ENCODE measurements around the gene SPNS2. TPM values are rescaled to one million over a fixed set of nuclear protein-coding genes. Genes with fewer than 3 reads are reported as not detected.
A peak's percentile ranks its signal among the peaks of the same experiment; 100 is the strongest.

SPNS2 gene
- total RNA-seq, 4 donors from 2014 or later, result 12.4 to 81.0 (median 31.9) TPM

GRCh38 chr17:4507361-4508111 is 8.9 kb downstream of the SPNS2 start:
- peaks cover 0 to 12% (median 0%) of the 10 kb centered on the region in 4 donors for H3K4me1 ChIP-seq
- no peak for DNase-seq
- no peaks in the 10 kb centered on the region for H3K9me3 ChIP-seq
- no peak overlapping the region for H3K4me3 ChIP-seq
- H3K27ac ChIP-seq, result peak overlapping the region in 1 of 4 donors; percentile 25
- no peaks in the 10 kb centered on the region for H3K36me3 ChIP-seq
- TF ChIP-seq CTCF (IDR thresholded peaks at IDR 0.05), result no peak
- TF ChIP-seq POLR2A (IDR thresholded peaks at IDR 0.05), result no peak
- H3K27me3 ChIP-seq, result no peaks in the 10 kb centered on the region

GRCh38 chr17:4508207-4508606 is 9.5 kb downstream of the SPNS2 start:
- Histone ChIP-seq H3K4me1 (peaks cover 0 to 12% (median 0%) of the 10 kb centered on the region in 4 donors), H3K27ac (peak overlapping the region in 1 of 4 donors; percentile 49), H3K36me3 (no peaks in the 10 kb centered on the region), H3K27me3 (no peaks in the 10 kb centered on the region), H3K4me3 (no peak overlapping the region), H3K9me3 (no peaks in the 10 kb centered on the region)
- no peak for DNase-seq
- TF ChIP-seq POLR2A (IDR thresholded peaks at IDR 0.05) (no peak), CTCF (IDR thresholded peaks at IDR 0.05) (no peak)

GRCh38 chr17:4509401-4509800 is 10.7 kb downstream of the SPNS2 start:
- Histone ChIP-seq H3K36me3 (no peaks in the 10 kb centered on the region), H3K27me3 (no peaks in the 10 kb centered on the region), H3K4me1 (peaks cover 0 to 12% (median 0%) of the 10 kb centered on the region in 4 donors), H3K4me3 (no peak overlapping the region), H3K9me3 (no peaks in the 10 kb centered on the region), H3K27ac (peak overlapping the region in 3 of 4 donors; percentile 32 to 49 (median 42))
- no peak for DNase-seq
- peak in 1 of 6 experiments; percentile 17 for TF ChIP-seq CTCF (IDR thresholded peaks at IDR 0.05)
- TF ChIP-seq POLR2A (IDR thresholded peaks at IDR 0.05), result no peak

GRCh38 chr17:4509923-4510617 is 11.4 kb downstream of the SPNS2 start:
- Histone ChIP-seq H3K4me3 (no peak overlapping the region), H3K27ac (peak overlapping the region in 3 of 4 donors; percentile 30 to 42 (median 32)), H3K36me3 (no peaks in the 10 kb centered on the region), H3K9me3 (no peaks in the 10 kb centered on the region), H3K27me3 (no peaks in the 10 kb centered on the region), H3K4me1 (peaks cover 0 to 12% (median 0%) of the 10 kb centered on the region in 4 donors)
- DNase-seq, result no peak
- no peak for TF ChIP-seq POLR2A (IDR thresholded peaks at IDR 0.05)
- no peak for TF ChIP-seq CTCF (IDR thresholded peaks at IDR 0.05)

GRCh38 chr17:4510618-4510941 is 11.9 kb downstream of the SPNS2 start:
- Histone ChIP-seq H3K27ac (peak overlapping the region in 1 of 4 donors; percentile 42), H3K36me3 (no peaks in the 10 kb centered on the region), H3K27me3 (no peaks in the 10 kb centered on the region), H3K4me3 (no peak overlapping the region), H3K9me3 (no peaks in the 10 kb centered on the region), H3K4me1 (peaks cover 0 to 12% (median 0%) of the 10 kb centered on the region in 4 donors)
- no peak for TF ChIP-seq POLR2A (IDR thresholded peaks at IDR 0.05)
- TF ChIP-seq CTCF (IDR thresholded peaks at IDR 0.05), result no peak
- no peak for DNase-seq

Measured in Peyer's patch (tissue), 4 donors.